GM19238 (cell line): ENCODE results near the gene SOWAHA.
"Not testable (repeated sequence)": the region's sequence is repeated elsewhere in the genome, so short reads cannot be mapped to it uniquely, and the experiment has no call there.

ENCODE experiments used
- DNase-seq: peaks from one replicate; pipeline ENCODE4 v3.0.0; 2011; ENCODE audit warnings: low spot score; ENCODE audit not compliant: insufficient read length

The SOWAHA gene

GRCh38 chr5:132777209-132778069 lies 35.7 kb upstream of the SOWAHA start, which contains the start of gene SEPTIN8:
SEPTIN8 (minus strand) TSS chr5:132777239; CDS start chr5:132777137, 102 bp downstream.
- DNase-seq, result peak; percentile 76

GRCh38 chr5:132778129-132778528 lies 35.0 kb upstream of the SOWAHA start:
- no peak for DNase-seq

GRCh38 chr5:132778856-132779255 lies 34.2 kb upstream of the SOWAHA start:
- DNase-seq, result no peak

- no peak for DNase-seq
Observed at GRCh38 chr5:132779961-132780360, 33.1 kb upstream of the SOWAHA start.

- no peak for DNase-seq
Observed at GRCh38 chr5:132780577-132780976, 32.5 kb upstream of the SOWAHA start.

GRCh38 chr5:132781029-132781428 lies 32.1 kb upstream of the SOWAHA start:
- no peak for DNase-seq

GRCh38 chr5:132782101-132782500 lies 31.0 kb upstream of the SOWAHA start:
- DNase-seq, result no peak

GRCh38 chr5:132785365-132785764 lies 27.7 kb upstream of the SOWAHA start:
- no peak for DNase-seq

GRCh38 chr5:132785864-132786263 lies 27.2 kb upstream of the SOWAHA start:
- DNase-seq, result no peak

GRCh38 chr5:132787076-132787475 lies 26.0 kb upstream of the SOWAHA start:
- no peak for DNase-seq

- DNase-seq, result no peak
Observed at GRCh38 chr5:132788508-132788907, 24.6 kb upstream of the SOWAHA start.

- no peak for DNase-seq
Observed at GRCh38 chr5:132788990-132789886, 23.9 kb upstream of the SOWAHA start.

- DNase-seq, result no peak
Observed at GRCh38 chr5:132790201-132790865, 22.8 kb upstream of the SOWAHA start.

- DNase-seq, result no peak
Observed at GRCh38 chr5:132791026-132791425, 22.1 kb upstream of the SOWAHA start.

- DNase-seq, result no peak
Observed at GRCh38 chr5:132797651-132798050, 15.5 kb upstream of the SOWAHA start.

GRCh38 chr5:132799392-132799791 lies 13.7 kb upstream of the SOWAHA start:
- DNase-seq, result no peak

GRCh38 chr5:132800545-132800944 lies 12.6 kb upstream of the SOWAHA start:
- DNase-seq, result no peak

- DNase-seq, result no peak
Observed at GRCh38 chr5:132802044-132802684, 10.9 kb upstream of the SOWAHA start.

GRCh38 chr5:132802685-132803066 lies 10.4 kb upstream of the SOWAHA start:
- not testable (repeated sequence) for DNase-seq

- DNase-seq, result not testable (repeated sequence)
Observed at GRCh38 chr5:132804219-132804618, 8.9 kb upstream of the SOWAHA start.

- not testable (repeated sequence) for DNase-seq
Observed at GRCh38 chr5:132805872-132806271, 7.2 kb upstream of the SOWAHA start.
